ENCODE measurements around the gene HIF3A. TPM values are rescaled to one million over a fixed set of nuclear protein-coding genes. Genes with fewer than 3 reads are reported as not detected.
"Not testable (repeated sequence)": the region's sequence is repeated elsewhere in the genome, so short reads cannot be mapped to it uniquely, and the experiment has no call there.

Gene HIF3A
- total RNA-seq, 4 donors from 2014 or later = 21.5 to 212 (median 103) TPM

DNA sequence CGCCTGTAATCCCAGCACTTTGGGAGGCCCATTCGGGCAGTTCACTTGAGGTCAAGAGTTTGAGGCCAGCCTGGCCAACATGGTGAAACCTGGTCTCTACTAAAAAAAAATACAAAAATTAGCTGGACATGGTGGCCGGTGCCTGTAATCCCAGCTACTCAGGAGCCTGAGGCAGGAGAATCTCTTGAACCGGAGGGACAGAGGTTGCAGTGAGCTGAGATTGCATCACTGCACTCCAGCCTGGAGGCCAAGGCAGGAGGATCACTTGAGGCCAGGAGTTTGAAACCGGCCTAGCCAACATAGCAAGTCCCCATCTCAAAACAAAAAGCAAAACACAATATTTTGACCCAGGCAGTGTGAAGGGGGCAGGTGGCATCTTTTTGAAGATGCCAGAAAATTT is 32.0 kb upstream of the HIF3A start:
- H3K4me3 ChIP-seq, H3K27me3 ChIP-seq, H3K36me3 ChIP-seq, DNase-seq, H3K4me1 ChIP-seq, H3K9me3 ChIP-seq, H3K27ac ChIP-seq: not testable (repeated sequence)
- intact Hi-C loops (cut with DNase I; ENCODE audit: low total_unique reads) = loop anchor here (5.0 kb wide), 1 partner anchor 188 kb away; no protein-coding TSS in a partner anchor

DNA sequence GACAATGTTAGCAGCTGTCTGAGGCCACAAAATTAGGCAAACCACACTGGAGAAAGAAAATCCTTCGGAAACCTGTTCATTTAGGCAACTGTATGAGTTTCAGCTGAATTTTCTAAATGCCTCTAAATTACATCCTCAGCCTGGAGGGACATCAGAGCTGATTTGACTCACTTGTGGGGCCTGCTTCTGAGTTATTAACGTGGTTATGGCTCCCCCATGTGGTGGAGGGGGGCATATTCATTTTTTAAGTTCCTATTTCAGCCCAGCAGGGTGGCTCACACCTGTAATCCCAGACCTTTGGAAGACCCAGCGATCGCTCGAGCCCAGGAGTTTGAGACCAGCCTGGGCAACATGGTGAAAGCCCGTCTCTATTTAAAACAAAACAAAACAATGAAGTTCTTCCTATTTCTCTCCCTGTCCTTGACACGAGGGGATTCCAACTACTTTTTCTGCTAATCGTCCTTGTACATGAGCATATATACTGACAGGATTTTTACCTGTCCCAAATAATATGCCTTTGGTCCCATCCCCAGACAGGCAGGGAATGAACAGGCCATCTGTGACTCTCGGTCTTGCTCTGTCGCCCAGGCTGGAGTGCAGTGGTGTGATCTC is 31.5 kb upstream of the HIF3A start:
- Histone ChIP-seq H3K27me3 (no peaks in the 10 kb centered on the region), H3K4me3 (no peak overlapping the region), H3K27ac (no peak overlapping the region), H3K36me3 (no peaks in the 10 kb centered on the region), H3K9me3 (no peaks in the 10 kb centered on the region), H3K4me1 (no peaks in the 10 kb centered on the region)
- TF ChIP-seq, protein P1, sequence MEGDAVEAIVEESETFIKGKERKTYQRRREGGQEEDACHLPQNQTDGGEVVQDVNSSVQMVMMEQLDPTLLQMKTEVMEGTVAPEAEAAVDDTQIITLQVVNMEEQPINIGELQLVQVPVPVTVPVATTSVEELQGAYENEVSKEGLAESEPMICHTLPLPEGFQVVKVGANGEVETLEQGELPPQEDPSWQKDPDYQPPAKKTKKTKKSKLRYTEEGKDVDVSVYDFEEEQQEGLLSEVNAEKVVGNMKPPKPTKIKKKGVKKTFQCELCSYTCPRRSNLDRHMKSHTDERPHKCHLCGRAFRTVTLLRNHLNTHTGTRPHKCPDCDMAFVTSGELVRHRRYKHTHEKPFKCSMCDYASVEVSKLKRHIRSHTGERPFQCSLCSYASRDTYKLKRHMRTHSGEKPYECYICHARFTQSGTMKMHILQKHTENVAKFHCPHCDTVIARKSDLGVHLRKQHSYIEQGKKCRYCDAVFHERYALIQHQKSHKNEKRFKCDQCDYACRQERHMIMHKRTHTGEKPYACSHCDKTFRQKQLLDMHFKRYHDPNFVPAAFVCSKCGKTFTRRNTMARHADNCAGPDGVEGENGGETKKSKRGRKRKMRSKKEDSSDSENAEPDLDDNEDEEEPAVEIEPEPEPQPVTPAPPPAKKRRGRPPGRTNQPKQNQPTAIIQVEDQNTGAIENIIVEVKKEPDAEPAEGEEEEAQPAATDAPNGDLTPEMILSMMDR (IDR thresholded peaks at IDR 0.05) = peak; percentile 83 to 92 (median 88)
- no peak for TF ChIP-seq POLR2A (IDR thresholded peaks at IDR 0.05)
- DNase-seq = peak; percentile 52 to 74
- intact Hi-C loops (cut with DNase I; ENCODE audit: low total_unique reads) = no loop called here

DNA sequence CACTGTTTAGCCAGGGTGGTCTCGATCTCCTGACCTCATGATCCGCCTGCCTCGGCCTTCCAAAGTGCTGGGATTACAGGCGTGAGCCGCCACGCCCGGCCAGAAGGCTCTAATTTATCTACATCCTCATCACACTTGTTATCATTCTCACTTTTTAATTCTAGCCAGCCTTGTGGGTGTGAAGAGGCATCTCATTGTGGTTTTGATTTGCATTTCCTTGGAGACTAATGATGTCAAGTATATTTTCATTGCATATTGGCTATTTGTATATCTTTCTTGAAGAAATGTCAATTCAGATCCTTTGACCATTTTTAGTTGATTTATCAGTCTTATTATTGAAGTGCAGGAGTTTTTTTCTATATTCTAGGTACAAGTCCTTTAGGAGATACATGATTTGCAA is 27.7 kb upstream of the HIF3A start:
- intact Hi-C loops (cut with DNase I; ENCODE audit: low total_unique reads) = no loop called here

DNA sequence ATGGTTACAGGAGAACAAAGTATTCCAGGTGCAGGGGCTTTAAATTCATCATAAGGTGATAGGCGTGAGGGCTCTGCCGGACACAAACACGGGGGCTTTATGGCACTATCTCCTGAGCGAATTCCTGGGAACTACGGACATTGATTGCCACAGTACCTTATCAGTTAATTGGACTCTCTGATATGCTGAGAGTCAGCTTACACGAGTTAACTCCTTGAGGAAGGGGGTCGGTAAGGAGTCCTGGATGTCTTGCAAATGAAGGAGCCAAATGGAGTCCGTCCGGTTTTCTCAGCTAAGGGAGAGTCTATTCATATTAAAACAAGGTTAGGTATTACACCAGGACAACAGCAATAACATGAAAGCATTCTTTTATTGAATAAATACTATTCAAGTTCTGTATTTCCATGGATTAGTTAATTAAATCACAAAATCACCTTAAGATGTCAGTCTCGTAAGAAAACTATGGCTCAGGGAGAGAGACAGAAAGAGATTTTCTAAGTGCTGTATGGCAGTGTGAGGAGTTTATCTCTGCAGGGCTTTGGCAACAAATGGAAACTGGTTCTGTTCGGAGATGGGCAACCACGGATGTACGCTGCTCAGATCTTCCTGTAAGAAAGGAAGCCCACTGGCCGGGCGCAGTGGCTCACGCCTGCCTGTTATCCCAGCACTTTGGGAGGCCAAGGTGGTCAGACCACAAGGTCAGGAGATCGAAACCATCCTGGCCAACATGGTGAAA is 26.2 kb upstream of the HIF3A start:
- no peaks in the 10 kb centered on the region for H3K36me3 ChIP-seq
- no peaks in the 10 kb centered on the region for H3K9me3 ChIP-seq
- no peak overlapping the region for H3K4me3 ChIP-seq
- peak overlapping the region in 1 of 2 donors; percentile 81 for H3K27ac ChIP-seq
- intact Hi-C loops (cut with DNase I; ENCODE audit: low total_unique reads) = loop anchor here (10.0 kb wide), 1 partner anchor 224 kb away; the partner anchor contains the start of gene PNMA8B
- TF ChIP-seq, protein P1 (IDR thresholded peaks at IDR 0.05) = no peak
- no peak for TF ChIP-seq POLR2A (IDR thresholded peaks at IDR 0.05)
- no peaks in the 10 kb centered on the region for H3K4me1 ChIP-seq
- DNase-seq = no peak
- H3K27me3 ChIP-seq = no peaks in the 10 kb centered on the region

More for the DNA sequence above, 27.7 kb upstream of the HIF3A start:
- TF ChIP-seq, protein P1 (IDR thresholded peaks at IDR 0.05) = no peak
- no peak for TF ChIP-seq POLR2A (IDR thresholded peaks at IDR 0.05)
- Histone ChIP-seq H3K27ac (no peak overlapping the region), H3K27me3 (no peaks in the 10 kb centered on the region), H3K36me3 (no peaks in the 10 kb centered on the region), H3K4me1 (no peaks in the 10 kb centered on the region), H3K4me3 (no peak overlapping the region), H3K9me3 (no peaks in the 10 kb centered on the region)
- no peak for DNase-seq

DNA sequence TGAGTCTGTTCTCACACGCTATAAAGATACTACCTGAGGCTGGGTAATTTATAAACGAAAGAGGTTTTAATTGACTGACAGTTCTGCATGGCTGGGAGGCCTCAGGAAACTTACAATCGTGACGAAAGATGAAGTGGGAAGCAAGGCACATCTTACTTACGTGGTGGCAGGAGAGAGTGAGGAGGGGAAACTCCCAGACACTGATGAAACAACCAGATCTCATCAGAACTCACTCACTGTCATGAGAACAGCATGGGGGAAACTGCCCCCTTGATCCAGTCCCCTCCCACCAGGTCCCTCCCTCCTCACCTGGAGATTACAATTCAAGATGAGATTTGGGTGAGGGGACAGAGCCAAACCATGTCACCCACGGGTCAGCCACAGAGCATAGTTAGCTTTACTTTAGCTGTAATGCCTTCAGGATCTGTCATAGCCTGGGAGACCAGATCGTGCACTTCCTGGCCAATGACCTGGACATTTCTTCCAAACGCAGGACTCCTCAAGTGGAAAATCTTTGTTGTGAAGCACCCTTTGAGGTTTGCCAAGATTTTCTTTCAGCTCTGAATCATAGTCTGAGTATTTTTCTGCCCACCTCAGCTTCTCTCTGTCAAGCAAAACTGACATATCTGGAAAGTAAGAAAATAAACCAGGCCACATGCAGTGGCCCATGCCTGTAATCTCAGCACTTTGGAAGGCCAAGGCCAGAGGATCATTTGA is 25.2 kb upstream of the HIF3A start:
- H3K4me1 ChIP-seq = no peaks in the 10 kb centered on the region
- peak overlapping the region; percentile 49 to 81 for H3K27ac ChIP-seq
- intact Hi-C loops (cut with DNase I; ENCODE audit: low total_unique reads) = loop anchor here (10.0 kb wide), 1 partner anchor 223 kb away; the partner anchor contains the start of gene PNMA8B
- no peaks in the 10 kb centered on the region for H3K9me3 ChIP-seq
- H3K4me3 ChIP-seq = no peak overlapping the region
- TF ChIP-seq POLR2A (IDR thresholded peaks at IDR 0.05) = no peak
- TF ChIP-seq, protein P1 (IDR thresholded peaks at IDR 0.05) = no peak
- no peaks in the 10 kb centered on the region for H3K27me3 ChIP-seq
- no peaks in the 10 kb centered on the region for H3K36me3 ChIP-seq
- DNase-seq = peak in 1 of 2 donors; percentile 45

DNA sequence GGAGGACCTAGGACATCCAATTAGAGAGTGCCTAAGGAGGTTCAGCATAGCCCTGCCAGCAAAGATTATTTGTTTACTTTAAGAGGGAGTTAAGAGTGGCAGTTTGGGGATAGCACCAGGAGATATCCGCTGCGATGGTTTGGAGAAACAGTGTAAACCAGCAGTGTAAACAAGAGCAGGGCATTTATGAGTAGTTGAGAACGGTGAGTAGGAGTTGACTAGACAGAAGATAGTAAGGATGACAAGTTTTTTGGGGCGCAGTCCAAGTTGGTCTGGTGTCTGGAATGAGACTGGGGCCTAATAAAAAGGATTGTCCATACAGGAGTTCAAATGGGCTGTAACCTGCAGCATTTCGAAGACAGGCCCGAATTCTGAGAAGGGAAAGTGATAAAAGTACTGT is 22.9 kb upstream of the HIF3A start:
- peak in 1 of 2 donors; percentile 38 for DNase-seq
- H3K4me1 ChIP-seq, H3K27me3 ChIP-seq, H3K36me3 ChIP-seq, H3K4me3 ChIP-seq, H3K9me3 ChIP-seq: not testable (repeated sequence)
- intact Hi-C loops (cut with DNase I; ENCODE audit: low total_unique reads) = loop anchor here (10.0 kb wide), 1 partner anchor 221 kb away; the partner anchor contains the start of gene PNMA8B
- peak overlapping the region in 1 of 2 donors; percentile 81 for H3K27ac ChIP-seq
